Measurements from ENCODE around the gene UTP25.
"Not testable (repeated sequence)": the region's sequence is repeated elsewhere in the genome, so short reads cannot be mapped to it uniquely, and the experiment has no call there.

- TF ChIP-seq, protein P1, sequence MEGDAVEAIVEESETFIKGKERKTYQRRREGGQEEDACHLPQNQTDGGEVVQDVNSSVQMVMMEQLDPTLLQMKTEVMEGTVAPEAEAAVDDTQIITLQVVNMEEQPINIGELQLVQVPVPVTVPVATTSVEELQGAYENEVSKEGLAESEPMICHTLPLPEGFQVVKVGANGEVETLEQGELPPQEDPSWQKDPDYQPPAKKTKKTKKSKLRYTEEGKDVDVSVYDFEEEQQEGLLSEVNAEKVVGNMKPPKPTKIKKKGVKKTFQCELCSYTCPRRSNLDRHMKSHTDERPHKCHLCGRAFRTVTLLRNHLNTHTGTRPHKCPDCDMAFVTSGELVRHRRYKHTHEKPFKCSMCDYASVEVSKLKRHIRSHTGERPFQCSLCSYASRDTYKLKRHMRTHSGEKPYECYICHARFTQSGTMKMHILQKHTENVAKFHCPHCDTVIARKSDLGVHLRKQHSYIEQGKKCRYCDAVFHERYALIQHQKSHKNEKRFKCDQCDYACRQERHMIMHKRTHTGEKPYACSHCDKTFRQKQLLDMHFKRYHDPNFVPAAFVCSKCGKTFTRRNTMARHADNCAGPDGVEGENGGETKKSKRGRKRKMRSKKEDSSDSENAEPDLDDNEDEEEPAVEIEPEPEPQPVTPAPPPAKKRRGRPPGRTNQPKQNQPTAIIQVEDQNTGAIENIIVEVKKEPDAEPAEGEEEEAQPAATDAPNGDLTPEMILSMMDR (IDR thresholded peaks at IDR 0.05), result not testable (repeated sequence)
- TF ChIP-seq SIN3A (IDR thresholded peaks at IDR 0.05; ENCODE audit: borderline replicate concordance, insufficient read depth, low read depth, low read length); REST (IDR thresholded peaks at IDR 0.05; ENCODE audit: insufficient read depth in 1 of 2, low read depth in 2 of 2, low read length in 1 of 2): not testable (repeated sequence)
Observed at GRCh38 chr1:209904774-209905173, 77.0 kb downstream of the UTP25 start.

All from Panc1 (cell line).